Activated gamma-delta T cell (primary cell): ENCODE measurements around the gene TMEM250.

Experiments used
- DNase-seq: peaks from one replicate; lab custom pipeline; 2025; lab: John Stamatoyannopoulos, UW

TMEM250 gene

DNA sequence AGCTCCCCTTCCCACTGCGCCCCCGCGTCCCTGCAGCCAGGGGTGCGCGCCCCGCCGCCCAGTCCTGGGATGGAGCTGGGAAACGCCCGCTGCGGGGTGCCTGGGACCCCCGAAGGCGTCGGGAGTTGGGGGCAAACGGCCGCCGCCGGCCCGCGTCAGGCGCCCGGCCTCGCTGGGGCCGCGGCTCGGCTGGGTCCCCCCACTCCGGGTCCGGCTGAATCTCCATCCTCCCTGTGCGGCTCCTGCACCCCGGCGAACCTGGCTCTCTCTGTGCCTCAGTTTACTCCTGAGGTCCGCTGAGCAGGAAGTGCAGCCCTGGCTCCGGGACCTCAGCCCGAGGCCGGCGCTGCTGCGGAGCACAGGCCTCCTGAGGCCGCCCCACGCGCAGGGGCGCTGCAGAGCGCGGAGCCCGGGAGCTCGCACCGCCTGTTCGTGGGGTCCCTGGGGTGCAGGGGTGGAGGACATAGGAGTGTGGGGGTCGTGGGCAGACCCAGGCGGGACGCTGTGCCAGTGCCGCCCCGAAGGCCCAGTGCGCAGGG lies 13.9 kb upstream of the TMEM250 start:
- no peak for DNase-seq

GRCh38 chr9:136131629-136132511 lies 13.2 kb upstream of the TMEM250 start:
- DNase-seq, result no peak

DNA sequence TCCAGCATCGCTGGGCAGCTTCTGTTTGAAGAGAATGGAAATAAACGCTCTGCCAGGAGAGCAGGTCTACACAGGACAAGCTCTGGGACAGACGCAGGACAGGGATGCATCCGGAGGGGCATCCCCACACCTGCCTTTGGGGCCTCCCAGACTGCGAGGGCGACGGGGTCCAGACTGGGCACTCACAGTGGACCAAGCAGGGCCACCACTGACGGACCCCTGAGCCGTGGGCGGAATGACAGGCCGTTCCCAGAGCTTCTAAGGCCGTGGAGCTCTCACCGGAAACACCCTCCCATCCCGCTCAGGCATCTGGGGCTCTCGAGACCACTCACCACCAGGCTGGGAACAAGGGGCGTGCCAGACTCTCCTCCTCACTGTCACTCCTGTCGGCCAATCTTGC lies 10.5 kb upstream of the TMEM250 start:
- no peak for DNase-seq

DNA sequence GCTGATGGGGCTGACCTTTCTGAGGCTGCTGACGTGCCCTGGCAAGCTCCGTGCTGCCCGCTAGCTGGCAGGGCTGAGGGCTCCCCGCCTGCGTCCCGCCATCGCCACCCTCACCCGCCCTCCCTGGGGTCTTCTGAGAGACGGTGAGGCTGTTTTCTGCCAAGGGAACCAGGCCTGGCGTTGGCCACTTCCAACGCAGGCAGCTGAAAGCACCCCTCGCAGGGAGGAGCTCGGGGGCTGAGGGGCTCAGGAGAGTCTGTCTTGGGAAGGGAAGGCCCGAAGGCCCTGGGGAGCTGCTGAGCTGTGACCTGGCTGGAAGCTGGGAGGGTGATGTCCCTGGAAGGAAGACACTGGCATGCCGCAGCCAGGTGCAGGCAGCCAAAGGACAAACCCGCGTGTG lies 9.8 kb upstream of the TMEM250 start:
- no peak for DNase-seq

DNA sequence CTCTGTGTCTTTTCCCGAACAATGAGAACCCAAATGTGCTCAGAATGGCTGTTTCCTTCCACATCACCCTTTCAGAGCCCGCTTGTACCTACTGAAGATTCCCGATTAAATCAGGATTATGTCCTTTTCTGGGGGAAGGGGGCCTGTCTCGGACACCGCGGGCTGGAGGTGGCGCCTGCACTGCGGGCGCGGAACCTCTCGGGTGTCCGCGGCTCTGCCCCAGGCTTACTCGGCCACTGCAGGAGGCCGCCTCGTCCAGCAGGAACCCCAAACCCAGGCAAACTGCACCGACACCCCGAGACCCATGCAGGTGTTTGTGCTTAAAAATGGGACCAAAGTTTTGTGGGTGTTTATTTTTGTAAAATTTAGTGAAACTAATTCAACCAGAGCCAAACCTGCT lies 8.6 kb upstream of the TMEM250 start:
- no peak for DNase-seq

GRCh38 chr9:136124976-136125692 lies 6.5 kb upstream of the TMEM250 start:
- no peak for DNase-seq

DNA sequence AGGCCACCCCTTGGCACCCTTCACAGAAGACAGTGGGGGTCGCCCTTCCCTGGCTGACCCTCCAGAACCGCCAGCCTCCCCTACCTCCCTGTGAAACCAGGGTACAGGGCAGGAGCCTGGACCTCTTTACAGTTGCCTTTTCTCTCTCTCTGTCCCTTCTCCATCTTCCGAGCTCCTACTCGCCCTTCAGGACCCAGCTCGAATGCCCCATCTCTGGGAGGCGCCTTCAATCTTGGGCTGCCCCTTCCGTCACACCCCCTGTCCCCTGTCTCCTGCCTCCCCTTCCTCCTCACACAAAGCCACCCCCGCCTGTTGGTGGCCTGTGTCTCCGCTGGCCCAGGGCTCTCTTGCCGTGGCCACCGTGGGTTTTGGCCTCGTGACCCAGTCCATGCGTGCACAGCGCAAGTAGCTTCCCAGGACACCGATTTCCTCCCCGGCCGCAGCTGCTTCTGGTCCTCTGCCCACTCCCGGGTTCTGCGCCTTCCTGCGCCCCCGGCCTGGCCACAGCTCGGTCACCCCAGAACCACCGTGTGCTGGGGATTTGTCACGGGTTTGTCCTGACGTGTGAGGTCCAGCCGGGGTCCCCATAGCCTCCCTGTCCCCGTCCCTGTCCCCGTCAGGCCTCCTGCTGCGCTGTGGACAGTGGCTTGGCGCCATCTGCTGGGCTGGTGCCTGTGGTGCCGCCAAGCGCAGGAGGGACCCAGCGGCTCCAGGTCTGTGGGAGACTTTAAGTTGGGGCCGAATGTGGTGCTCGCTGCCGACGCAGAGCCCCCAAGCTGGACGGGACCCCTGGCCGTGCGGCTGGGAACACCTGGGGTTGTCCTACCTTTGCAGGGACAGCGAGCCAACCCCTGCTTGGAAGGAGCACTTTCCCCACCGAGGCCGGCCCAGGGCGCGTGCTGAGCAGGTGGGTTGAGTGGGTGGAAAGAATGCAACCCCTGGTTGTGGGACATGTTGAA lies 4.0 kb upstream of the TMEM250 start:
- peak; percentile 57 for DNase-seq

DNA sequence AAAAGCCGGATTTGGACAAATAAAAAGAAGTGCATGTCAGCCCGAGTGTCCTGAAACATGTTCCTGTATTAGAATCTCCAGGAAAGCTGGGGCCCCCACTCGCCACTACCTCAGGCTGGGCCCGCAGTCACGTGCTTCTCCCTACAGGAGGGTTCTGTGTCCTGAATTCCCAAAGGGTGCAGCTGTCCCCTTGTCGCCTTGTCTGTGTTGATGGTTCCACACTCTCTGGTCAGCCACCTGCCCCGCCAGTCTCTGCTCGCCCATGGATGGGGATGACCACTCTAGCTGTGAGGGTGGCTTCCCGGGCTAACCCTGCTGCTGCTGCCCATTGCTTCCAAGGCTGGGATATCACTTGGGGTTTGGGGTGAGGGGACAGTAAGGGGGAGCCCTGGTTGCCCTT lies 3.1 kb upstream of the TMEM250 start:
- no peak for DNase-seq

GRCh38 chr9:136120438-136120844 lies 1.8 kb upstream of the TMEM250 start:
- no peak for DNase-seq

GRCh38 chr9:136119883-136120393 lies 1.3 kb upstream of the TMEM250 start:
- no peak for DNase-seq

DNA sequence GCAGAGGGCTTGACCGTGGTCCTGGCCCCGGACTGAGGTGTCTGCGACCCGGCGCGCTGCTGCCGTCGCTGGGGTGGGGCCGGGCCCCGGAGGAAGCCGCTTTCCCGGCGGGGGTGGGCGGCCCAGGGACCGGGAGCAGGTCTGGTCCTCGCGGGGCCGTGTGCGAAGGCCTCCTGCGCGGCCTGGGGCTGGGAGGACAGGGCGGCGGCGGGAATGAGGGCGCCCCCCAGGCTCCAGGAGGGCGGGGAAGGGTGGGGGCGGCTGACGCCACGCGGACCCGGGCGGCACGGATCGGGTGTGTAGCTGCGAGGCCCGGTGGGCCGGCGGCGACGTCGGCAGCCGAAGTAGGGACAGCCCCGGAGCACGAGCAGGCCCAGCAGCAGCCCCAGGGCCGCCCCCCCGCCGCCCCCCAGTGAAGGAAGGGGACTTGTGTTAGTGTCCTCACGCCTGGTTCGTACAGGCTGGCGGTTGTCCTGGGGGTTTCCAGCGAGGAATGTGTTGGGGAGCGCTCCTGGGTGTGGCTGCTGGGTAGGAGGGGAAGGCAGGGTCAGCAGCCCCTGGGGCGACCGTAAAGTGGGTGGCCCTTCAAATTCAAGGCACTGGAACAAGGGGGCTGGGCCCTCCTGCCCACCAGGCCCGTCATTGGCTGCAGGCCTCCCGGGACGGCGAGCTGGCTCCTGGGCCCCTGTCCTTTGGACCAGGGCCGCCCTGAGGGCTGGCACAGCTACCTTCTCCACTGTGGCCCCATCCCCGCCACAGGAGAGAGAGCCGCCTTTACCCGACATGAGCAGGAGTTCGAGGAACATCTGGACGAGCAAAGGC lies 597 bp upstream of the TMEM250 start:
- peak; percentile 47 for DNase-seq

DNA sequence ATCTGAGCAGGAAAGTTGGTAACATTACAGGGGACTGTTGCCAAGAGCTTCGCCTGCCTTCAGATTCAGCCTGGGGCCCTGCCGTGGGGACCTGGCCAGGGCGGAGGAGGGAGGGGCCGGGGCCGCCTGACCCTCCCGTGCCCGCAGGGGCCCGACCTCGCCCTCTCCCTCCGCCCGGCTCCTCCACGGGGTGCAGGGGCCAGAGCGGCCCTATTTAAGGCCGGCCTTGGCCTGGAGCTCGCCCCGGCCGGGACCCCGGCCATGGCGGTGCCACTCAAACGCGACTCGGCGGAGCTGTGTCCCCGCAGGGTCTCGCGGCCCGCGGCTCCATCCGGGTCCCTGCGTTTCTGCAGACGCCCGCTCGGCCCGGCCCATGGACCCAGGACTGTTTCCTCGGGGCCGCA lies 757 bp downstream of the TMEM250 start:
- no peak for DNase-seq

DNA sequence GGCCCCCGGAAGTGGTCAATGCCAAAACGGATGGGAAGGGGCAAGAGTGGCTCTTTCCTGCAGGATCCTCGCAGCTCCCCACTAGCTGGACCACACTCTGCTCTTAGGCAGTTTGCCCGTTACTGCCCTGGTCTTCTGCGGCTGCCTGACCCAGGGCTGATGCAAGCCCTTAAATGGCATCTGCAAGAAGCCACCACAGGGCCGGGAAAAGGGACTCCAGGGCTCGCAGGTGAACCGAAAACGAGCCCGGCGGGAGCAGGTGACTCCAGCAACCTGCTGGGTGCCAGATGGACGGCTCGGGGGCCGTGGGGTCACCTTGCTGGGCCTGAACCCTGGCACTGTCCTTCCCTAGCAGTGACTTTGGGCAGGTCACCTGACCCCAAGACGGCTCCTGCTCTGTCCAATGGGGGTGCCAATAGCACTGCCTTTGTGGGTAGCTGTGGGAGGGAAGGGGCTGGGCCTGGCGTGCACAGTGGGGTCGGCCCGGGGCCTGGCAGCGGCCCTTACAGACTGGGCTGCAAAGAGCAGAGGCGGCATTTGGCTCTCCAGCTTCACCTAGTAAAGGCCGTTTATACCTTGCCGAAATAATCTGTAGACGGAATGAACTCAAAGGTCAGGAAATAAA lies 1.3 kb downstream of the TMEM250 start:
- no peak for DNase-seq

DNA sequence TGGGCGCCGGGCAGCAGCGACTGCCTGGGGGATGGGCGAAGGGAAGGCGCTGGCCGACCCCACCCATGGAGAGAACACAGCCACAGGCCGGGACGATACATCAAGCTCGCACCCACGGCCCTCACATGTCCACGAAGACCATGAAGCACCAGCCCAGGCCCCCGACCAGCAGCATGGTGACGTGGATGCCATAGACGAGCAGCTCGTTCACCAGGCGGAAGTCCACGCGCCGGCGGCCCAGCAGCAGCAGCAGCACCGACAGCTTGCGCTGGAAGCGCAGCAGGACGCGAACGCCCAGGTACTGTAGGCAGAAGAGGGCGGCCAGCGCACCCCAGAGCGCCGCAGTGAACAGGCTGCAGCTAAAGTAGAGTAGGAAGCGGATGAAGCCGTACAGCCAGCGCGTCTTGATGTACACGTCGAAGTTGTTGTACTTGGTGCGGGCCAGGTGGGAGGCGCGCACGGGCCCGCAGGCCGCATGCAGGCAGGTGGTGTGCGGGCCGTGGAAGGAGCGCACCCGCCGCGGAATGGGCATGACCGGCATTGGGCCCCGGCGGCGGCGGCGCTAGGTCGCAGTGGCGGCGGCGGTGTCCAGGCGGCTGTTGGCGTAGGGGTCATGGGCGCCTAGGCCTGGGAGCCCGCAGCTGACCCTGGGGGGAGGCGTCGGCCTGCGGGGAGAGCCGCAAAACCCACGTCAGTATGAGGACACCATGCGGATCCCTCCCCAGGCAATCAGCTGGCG lies 2.1 kb downstream of the TMEM250 start:
- DNase-seq, result no peak

DNA sequence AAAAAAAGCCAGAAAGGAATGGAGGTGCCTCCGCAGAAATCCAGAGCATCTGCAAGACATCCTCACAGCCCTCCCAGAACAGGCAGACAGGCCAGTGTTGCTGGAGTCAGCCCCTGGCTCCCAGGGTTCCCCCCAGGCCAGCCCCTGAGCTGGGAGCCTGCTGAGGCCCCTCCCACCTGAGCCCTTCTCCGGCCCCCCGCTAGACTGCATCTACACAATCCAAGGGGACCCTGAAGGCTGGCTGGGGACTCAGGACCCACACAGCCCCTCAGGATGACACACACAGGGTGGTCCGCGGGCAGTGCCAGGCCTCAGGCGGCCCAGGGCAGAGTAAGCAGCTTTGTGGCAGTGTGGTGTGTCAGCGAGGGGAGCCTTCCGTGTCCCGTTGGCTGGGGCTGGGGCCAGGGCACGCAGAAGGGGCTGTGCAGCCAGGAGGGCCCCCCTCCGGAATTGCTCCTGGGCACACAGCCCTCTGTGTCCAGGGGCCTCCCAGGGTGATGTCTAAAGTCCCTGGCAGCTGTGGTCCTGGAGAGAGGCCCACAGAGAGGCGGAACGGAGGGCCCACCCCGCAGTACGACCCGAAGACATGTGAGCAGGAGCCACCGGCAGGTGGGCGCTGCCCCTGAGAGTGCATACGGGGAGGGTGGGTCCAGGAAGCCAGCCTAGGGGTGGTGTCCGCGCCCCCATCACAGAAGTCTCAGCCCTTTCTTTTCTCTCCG lies 2.9 kb downstream of the TMEM250 start:
- DNase-seq, result no peak

- no peak for DNase-seq
Measured at GRCh38 chr9:136115206-136115605, 3.5 kb downstream of the TMEM250 start.

GRCh38 chr9:136114610-136115009 lies 4.1 kb downstream of the TMEM250 start:
- DNase-seq, result no peak

DNA sequence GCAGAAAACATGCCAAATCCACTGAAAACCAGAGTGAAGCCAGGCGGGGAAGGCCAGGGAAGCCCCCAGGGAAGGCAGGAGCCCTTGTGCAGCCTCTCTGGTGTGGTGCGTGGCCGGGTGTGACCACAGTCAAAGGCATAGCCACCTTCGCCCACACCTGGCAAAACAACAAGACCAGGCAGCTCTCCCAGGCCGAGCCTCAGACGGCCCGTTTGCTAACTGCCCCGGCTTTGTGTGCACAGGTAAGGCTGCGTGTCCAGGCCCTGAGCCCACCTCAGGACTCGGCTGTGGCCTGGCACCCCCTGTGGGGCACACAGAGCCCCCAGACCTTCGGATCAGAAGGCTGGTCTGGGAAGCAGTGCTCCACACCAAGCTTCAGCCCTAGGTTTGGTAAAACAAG lies 6.1 kb downstream of the TMEM250 start:
- no peak for DNase-seq

DNA sequence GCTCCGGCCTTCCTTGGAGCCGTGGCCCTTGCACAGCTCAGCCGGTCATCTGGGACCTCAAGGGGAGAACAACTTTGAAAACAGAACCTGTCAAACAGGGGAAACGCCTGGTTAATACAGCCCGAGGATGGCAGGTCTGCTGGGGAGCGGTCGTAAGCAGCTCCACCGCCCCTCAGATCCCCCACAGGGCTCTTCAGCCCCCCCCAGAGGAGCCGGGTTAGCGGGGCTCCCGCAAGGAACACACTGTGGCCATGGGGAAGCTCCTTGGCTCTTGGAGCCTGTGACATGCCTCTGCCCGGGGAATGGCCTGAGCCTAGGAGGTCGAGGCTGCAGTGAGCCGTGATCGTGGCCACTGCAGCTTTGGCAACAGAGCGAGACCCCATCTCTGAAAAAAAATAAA lies 6.8 kb downstream of the TMEM250 start:
- no peak for DNase-seq
